ENCODE results near the gene UBE2H.

DNA sequence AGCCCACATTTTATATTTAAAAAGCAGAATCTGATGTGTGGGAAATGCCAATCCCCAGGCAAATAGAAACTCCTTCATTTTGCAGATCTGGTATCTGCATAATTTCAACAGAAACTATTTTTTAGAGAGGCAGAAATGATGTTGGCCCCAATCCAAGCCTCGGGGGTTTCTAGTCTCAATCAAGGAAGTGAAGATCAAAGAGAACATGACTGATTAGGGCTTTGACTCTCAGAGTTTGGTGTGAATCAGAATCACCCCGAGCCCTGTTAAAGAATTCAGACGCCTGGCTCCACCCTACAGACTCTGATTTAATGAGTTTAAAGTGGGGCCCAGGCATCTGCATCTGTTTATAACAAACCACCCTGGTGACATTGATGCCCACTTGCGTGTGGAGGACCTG, 36.7 kb upstream of the UBE2H start:
- TF ChIP-seq EZH2 (IDR thresholded peaks at IDR 0.05; ENCODE audit: borderline replicate concordance), result no peak
- TF ChIP-seq, protein P1, sequence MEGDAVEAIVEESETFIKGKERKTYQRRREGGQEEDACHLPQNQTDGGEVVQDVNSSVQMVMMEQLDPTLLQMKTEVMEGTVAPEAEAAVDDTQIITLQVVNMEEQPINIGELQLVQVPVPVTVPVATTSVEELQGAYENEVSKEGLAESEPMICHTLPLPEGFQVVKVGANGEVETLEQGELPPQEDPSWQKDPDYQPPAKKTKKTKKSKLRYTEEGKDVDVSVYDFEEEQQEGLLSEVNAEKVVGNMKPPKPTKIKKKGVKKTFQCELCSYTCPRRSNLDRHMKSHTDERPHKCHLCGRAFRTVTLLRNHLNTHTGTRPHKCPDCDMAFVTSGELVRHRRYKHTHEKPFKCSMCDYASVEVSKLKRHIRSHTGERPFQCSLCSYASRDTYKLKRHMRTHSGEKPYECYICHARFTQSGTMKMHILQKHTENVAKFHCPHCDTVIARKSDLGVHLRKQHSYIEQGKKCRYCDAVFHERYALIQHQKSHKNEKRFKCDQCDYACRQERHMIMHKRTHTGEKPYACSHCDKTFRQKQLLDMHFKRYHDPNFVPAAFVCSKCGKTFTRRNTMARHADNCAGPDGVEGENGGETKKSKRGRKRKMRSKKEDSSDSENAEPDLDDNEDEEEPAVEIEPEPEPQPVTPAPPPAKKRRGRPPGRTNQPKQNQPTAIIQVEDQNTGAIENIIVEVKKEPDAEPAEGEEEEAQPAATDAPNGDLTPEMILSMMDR (IDR thresholded peaks at IDR 0.05; ENCODE audit: poor library complexity), result no peak
- TF ChIP-seq EZH2phosphoT487 (IDR thresholded peaks at IDR 0.05; ENCODE audit: low read depth, severe bottlenecking, unreplicated experiment), result no peak
